ENCODE data around the gene HOXD12. TPM values are rescaled to one million over a fixed set of nuclear protein-coding genes. Genes with fewer than 3 reads are reported as not detected.

The HOXD12 gene, protein sequence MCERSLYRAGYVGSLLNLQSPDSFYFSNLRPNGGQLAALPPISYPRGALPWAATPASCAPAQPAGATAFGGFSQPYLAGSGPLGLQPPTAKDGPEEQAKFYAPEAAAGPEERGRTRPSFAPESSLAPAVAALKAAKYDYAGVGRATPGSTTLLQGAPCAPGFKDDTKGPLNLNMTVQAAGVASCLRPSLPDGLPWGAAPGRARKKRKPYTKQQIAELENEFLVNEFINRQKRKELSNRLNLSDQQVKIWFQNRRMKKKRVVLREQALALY
- not detected for total RNA-seq

DNA sequence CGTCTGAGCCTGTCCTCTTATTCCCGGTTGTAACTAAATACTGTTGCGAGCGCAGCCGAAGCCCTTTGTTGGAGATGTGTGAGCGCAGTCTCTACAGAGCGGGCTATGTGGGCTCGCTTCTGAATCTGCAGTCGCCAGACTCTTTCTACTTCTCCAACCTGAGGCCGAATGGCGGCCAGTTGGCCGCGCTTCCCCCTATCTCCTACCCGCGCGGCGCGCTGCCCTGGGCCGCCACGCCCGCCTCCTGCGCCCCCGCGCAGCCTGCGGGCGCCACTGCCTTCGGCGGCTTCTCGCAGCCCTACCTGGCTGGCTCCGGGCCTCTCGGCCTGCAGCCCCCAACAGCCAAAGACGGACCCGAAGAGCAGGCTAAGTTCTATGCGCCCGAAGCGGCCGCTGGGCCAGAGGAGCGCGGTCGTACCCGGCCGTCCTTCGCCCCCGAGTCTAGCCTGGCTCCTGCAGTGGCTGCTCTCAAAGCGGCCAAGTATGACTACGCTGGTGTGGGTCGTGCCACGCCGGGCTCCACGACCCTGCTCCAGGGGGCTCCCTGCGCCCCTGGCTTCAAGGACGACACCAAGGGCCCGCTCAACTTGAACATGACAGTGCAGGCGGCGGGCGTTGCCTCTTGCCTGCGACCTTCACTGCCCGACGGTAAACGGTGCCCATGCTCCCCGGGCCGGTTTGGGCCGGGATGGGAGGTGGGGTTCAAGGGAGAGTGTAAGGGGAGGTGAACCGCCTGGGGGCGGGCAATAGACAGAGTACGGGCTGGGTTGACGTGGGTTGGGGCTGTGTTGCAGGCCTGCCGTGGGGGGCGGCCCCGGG is at the start of gene HOXD12:
Gene HOXD12 (plus strand): TSS at position 68 of the 819 bp plus-strand sequence. CDS start 7 bp downstream, at position 75.
- TF ChIP-seq, protein P1, sequence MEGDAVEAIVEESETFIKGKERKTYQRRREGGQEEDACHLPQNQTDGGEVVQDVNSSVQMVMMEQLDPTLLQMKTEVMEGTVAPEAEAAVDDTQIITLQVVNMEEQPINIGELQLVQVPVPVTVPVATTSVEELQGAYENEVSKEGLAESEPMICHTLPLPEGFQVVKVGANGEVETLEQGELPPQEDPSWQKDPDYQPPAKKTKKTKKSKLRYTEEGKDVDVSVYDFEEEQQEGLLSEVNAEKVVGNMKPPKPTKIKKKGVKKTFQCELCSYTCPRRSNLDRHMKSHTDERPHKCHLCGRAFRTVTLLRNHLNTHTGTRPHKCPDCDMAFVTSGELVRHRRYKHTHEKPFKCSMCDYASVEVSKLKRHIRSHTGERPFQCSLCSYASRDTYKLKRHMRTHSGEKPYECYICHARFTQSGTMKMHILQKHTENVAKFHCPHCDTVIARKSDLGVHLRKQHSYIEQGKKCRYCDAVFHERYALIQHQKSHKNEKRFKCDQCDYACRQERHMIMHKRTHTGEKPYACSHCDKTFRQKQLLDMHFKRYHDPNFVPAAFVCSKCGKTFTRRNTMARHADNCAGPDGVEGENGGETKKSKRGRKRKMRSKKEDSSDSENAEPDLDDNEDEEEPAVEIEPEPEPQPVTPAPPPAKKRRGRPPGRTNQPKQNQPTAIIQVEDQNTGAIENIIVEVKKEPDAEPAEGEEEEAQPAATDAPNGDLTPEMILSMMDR (IDR thresholded peaks at IDR 0.05), result no peak
- peak; percentile 11 for DNase-seq
- intact Hi-C loops (cut with DNase I), result no loop called here
- H3K9ac ChIP-seq (ENCODE audit: low read depth in 2 of 2, low read length in 2 of 2), result no peak within 1 kb of the TSS
- no peaks in the 10 kb centered on the region for H3K9me3 ChIP-seq
- H3K4me1 ChIP-seq, result peaks cover 3% of the 10 kb centered on the region
- no peak within 1 kb of the TSS for H3K27ac ChIP-seq
- H3K36me3 ChIP-seq, result no peaks in the 10 kb centered on the region
- H3K4me3 ChIP-seq, result no peak within 1 kb of the TSS
- H3K27me3 ChIP-seq, result peaks cover 93% of the 10 kb centered on the region

DNA sequence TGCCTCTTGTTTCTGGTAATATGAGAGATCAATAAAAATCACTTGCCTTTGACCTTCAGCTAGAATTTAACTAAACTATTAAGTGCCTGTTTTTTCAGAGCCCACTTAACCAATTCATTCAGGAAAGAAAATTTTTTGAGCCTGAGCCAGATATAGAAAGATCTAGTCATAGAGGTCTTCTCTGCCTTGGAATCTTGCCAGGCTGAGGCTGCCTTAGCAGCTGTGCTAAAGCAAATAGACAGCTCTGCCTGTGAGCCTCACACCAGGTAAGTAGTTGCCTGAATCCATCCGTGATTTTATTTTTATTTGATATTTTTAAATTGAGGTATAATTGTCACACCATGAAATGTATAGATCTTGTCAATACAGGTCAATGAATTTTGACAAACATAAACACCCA is 43.2 kb upstream of the HOXD12 start:
- Histone ChIP-seq H3K9me3 (no peaks in the 10 kb centered on the region), H3K4me3 (no peak overlapping the region), H3K36me3 (no peaks in the 10 kb centered on the region), H3K9ac (ENCODE audit: low read depth in 2 of 2, low read length in 2 of 2) (no peak overlapping the region), H3K4me1 (no peaks in the 10 kb centered on the region), H3K27me3 (no peaks in the 10 kb centered on the region), H3K27ac (no peak overlapping the region)
- TF ChIP-seq, protein P1 (IDR thresholded peaks at IDR 0.05), result no peak
- intact Hi-C loops (cut with DNase I), result no loop called here
- DNase-seq, result no peak

DNA sequence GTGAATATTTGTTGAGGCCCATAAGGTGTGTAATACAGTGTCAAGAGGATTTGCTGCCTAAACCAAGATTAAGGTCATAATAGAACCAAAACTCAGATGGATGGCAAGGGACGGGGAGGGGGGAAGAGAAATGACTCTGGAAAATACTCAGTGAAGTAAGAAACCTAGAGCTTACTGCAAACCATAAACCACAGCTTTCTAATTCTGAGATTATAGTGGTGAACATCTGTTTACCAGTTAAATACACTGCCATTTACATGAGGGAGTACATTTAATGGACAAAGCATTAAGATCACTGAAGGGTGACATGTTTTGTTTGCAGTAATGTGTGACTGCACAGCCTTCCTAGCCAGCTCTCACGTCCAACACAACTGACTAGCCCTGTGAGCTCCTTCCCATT is 35.6 kb upstream of the HOXD12 start:
- no peak for DNase-seq
- Histone ChIP-seq H3K4me1 (no peaks in the 10 kb centered on the region), H3K9me3 (no peaks in the 10 kb centered on the region), H3K27me3 (peaks cover 26% of the 10 kb centered on the region), H3K27ac (no peak overlapping the region), H3K4me3 (no peak overlapping the region), H3K9ac (ENCODE audit: low read depth in 2 of 2, low read length in 2 of 2) (no peak overlapping the region), H3K36me3 (no peaks in the 10 kb centered on the region)
- TF ChIP-seq, protein P1 (IDR thresholded peaks at IDR 0.05), result no peak
- intact Hi-C loops (cut with DNase I), result no loop called here

DNA sequence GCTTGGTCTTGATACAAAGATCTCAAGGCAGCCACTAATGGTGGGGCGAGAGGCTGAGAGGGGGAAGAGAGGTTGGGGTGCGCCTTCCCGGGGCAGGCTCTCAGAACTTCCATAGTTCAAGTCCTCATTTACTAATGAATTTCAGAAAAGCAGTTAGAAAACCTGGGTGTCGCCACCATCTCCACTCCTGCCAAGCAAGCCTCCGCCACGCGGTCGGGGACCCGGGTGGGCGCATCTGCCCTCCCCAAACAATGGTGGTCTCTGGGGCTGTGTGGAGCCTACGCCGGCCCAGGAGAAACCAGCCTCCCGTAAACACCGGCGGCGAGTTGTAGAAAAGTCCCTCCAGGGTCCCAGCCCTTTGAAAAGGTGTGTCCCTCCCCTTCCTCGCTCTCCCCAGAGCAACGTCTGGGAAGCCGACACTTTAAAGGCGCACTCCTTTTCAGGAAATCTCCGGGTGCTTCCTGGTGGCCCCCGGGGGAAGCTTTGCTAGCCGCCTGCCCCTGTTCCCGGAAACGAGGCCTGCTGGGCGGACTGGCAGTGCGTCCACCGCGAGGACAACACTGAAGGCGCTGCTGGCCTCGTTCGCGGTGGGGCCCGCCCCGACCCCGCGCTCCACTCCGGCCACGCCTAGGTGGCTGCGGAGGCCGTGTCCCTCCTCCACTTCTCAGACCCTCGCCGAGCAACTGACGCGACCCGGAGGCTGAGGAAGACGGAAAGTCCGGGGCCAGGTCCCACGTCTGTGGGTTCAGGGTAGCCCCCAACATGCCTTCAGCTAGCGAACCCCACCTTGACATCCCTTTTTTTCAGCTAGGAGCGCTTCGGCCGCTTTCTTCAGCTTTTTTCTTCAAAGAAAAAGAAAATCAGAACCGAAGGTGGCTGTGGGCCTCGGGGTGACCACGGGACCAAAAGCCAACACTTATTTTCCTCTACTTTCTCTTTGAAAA is 32.7 kb upstream of the HOXD12 start:
- Histone ChIP-seq H3K27ac (no peak overlapping the region), H3K9me3 (no peaks in the 10 kb centered on the region), H3K4me3 (peak overlapping the region; percentile 23), H3K36me3 (no peaks in the 10 kb centered on the region), H3K27me3 (peaks cover 46% of the 10 kb centered on the region), H3K4me1 (no peaks in the 10 kb centered on the region), H3K9ac (ENCODE audit: low read depth in 2 of 2, low read length in 2 of 2) (no peak overlapping the region)
- TF ChIP-seq, protein P1 (IDR thresholded peaks at IDR 0.05), result no peak
- intact Hi-C loops (cut with DNase I), result no loop called here
- no peak for DNase-seq
